HepG2 (cell line): ENCODE data around the gene INF2. TPM values are rescaled to one million over a fixed set of nuclear protein-coding genes. Genes with fewer than 3 reads are reported as not detected.
A peak's percentile ranks its signal among the peaks of the same experiment; 100 is the strongest.

Experiments
- HOXA3 ChIP-seq: sonication (generic); formaldehyde crosslinking; IDR thresholded peaks from 2 replicates; pipeline ENCODE4 v1.5.0; 2020; ENCODE audit warnings: missing genetic modification reagents
- KAT8 ChIP-seq: IDR thresholded peaks from 2 replicates; pipeline ENCODE4 v1.6.1; 2016; ENCODE audit warnings: missing genetic modification reagents, missing compliant biosample characterization
- KDM3A ChIP-seq: IDR thresholded peaks from 2 replicates; pipeline ENCODE4 v1.6.1; 2018; ENCODE audit warnings: low read depth, missing compliant biosample characterization
- KLF9 ChIP-seq: IDR thresholded peaks from 2 replicates; pipeline ENCODE4 v1.6.1; 2016; ENCODE audit warnings: low read depth
- MED1 ChIP-seq: sonication (generic); formaldehyde crosslinking; IDR thresholded peaks from 2 replicates; pipeline ENCODE4 v1.4.0; 2020; ENCODE audit warnings: missing genetic modification reagents
- PAXIP1 ChIP-seq: sonication (generic); formaldehyde crosslinking; conservative IDR thresholded peaks from 2 replicates; pipeline ENCODE4 v1.4.0; 2020; ENCODE audit warnings: mild to moderate bottlenecking, missing genetic modification reagents, moderate library complexity
- POLR2G ChIP-seq: fragments of 200-400 bp; formaldehyde crosslinking; IDR thresholded peaks from 2 replicates; pipeline ENCODE4 v1.6.1; 2018; ENCODE audit warnings: mild to moderate bottlenecking, low read depth, low read length, moderate library complexity
- RBM22 ChIP-seq: fragments of 200-400 bp; formaldehyde crosslinking; optimal IDR thresholded peaks from 2 replicates; pipeline ENCODE3; 2017; ENCODE audit warnings: mild to moderate bottlenecking, low read length, moderate library complexity
- SOX5 ChIP-seq: IDR thresholded peaks from 2 replicates; pipeline ENCODE4 v1.6.1; 2016; ENCODE audit warnings: borderline replicate concordance
- SRSF1 ChIP-seq: fragments of 200-400 bp; formaldehyde crosslinking; optimal IDR thresholded peaks from 2 replicates; pipeline ENCODE3; 2017; ENCODE audit warnings: mild to moderate bottlenecking, low read depth, low read length, moderate library complexity
- SSRP1 ChIP-seq: IDR thresholded peaks from 2 replicates; pipeline ENCODE4 v1.6.1; 2016; ENCODE audit warnings: control low read depth
- TMF1 ChIP-seq: sonication (generic); formaldehyde crosslinking; IDR thresholded peaks from 2 replicates; pipeline ENCODE4 v1.8.1; 2022; ENCODE audit warnings: low read depth, missing genetic modification reagents
- ZNF160 ChIP-seq: sonication (generic); formaldehyde crosslinking; IDR thresholded peaks from 2 replicates; pipeline ENCODE4 v1.8.0; 2022; ENCODE audit warnings: mild to moderate bottlenecking, inconsistent platforms, missing genetic modification reagents
- ZNF549 ChIP-seq: sonication (generic); formaldehyde crosslinking; IDR thresholded peaks from 2 replicates; pipeline ENCODE4 v1.5.0; 2020; ENCODE audit warnings: missing genetic modification reagents
- ZNF580 ChIP-seq: IDR thresholded peaks from 2 replicates; pipeline ENCODE4 v1.6.1; 2016; ENCODE audit warnings: low read depth, borderline replicate concordance
- polyA plus RNA-seq, 8 experiments: library from polyadenylated mRNA; depleted of rRNA in 3 of 8; stranded (reverse) in 7 of 8; unstranded in 1 of 8; fragments of >200 nt; fragmentation: Illumina TruSeq in 4 of 8; extraction: Trizol in 4 of 8; gene quantifications; 2 replicates each; pipeline versions ENCODE4 v1.2.1 to v1.2.3, GENCODE V29; 2011 to 2016; ENCODE audit warnings: low read depth in 4 of 8, missing spikeins in 1 of 8, mixed read lengths in 1 of 8; ENCODE audit not compliant: insufficient read depth in 1 of 8
- total RNA-seq, 5 experiments: library from RNA; depleted of rRNA; stranded (reverse); fragments of >200 nt; fragmentation: Illumina TruSeq; extraction: Trizol; gene quantifications; 2 replicates each; pipeline ENCODE4 v1.2.3, GENCODE V29; 2016; ENCODE audit warnings: low read depth in 1 of 5
- TF ChIP-seq, protein P1 (sequence below): sonication (generic); formaldehyde crosslinking; IDR thresholded peaks from 2 replicates; pipeline ENCODE4 v1.4.0; 2020; ENCODE audit warnings: missing genetic modification reagents
- TF ChIP-seq, protein P2 (sequence below): sonication (generic); formaldehyde crosslinking; IDR thresholded peaks from one replicate; pipeline ENCODE4 v1.5.1; 2020; ENCODE audit warnings: mild to moderate bottlenecking, missing genetic modification reagents; ENCODE audit errors: not compliant biosample characterization

The INF2 gene
- total and polyA plus RNA-seq, 2 of the 13 experiments (the other 11 are each of a cell fraction or from before 2014, with no cell fraction given): 16.4 to 26.4 TPM

GRCh38 chr14:104726600-104727451 is 37.4 kb downstream of the INF2 start (continued):
- TF ChIP-seq PAXIP1 (peak; percentile 81), HOXA3 (CRISPR knock-in tag) (peak; percentile 66; the same call in 1 of the 2 replicates), ZNF549 (CRISPR knock-in tag) (no peak), POLR2G (no peak), MED1 (CRISPR knock-in tag) (peak; percentile 73), KAT8 (CRISPR knock-in tag) (peak; percentile 47; the same call in 1 of the 2 replicates), ZNF160 (CRISPR knock-in tag) (0 out of 2 replicates have a peak, but pooled peaks have one; percentile 55), KDM3A (CRISPR knock-in tag) (0 out of 2 replicates have a peak, but pooled peaks have one; percentile 23), SRSF1 (no peak), KLF9 (no peak), SOX5 (0 out of 2 replicates have a peak, but pooled peaks have one; percentile 30), ZNF580 (CRISPR knock-in tag) (no peak; the same call in 1 of the 2 replicates), TMF1 (CRISPR knock-in tag) (no peak), RBM22 (no peak), SSRP1 (CRISPR knock-in tag) (no peak)
- TF ChIP-seq, protein P1, sequence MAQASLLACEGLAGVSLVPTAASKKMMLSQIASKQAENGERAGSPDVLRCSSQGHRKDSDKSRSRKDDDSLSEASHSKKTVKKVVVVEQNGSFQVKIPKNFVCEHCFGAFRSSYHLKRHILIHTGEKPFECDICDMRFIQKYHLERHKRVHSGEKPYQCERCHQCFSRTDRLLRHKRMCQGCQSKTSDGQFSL (CRISPR knock-in tag): peak; percentile 12; the same call in 1 of the 2 replicates
- TF ChIP-seq, protein P2, sequence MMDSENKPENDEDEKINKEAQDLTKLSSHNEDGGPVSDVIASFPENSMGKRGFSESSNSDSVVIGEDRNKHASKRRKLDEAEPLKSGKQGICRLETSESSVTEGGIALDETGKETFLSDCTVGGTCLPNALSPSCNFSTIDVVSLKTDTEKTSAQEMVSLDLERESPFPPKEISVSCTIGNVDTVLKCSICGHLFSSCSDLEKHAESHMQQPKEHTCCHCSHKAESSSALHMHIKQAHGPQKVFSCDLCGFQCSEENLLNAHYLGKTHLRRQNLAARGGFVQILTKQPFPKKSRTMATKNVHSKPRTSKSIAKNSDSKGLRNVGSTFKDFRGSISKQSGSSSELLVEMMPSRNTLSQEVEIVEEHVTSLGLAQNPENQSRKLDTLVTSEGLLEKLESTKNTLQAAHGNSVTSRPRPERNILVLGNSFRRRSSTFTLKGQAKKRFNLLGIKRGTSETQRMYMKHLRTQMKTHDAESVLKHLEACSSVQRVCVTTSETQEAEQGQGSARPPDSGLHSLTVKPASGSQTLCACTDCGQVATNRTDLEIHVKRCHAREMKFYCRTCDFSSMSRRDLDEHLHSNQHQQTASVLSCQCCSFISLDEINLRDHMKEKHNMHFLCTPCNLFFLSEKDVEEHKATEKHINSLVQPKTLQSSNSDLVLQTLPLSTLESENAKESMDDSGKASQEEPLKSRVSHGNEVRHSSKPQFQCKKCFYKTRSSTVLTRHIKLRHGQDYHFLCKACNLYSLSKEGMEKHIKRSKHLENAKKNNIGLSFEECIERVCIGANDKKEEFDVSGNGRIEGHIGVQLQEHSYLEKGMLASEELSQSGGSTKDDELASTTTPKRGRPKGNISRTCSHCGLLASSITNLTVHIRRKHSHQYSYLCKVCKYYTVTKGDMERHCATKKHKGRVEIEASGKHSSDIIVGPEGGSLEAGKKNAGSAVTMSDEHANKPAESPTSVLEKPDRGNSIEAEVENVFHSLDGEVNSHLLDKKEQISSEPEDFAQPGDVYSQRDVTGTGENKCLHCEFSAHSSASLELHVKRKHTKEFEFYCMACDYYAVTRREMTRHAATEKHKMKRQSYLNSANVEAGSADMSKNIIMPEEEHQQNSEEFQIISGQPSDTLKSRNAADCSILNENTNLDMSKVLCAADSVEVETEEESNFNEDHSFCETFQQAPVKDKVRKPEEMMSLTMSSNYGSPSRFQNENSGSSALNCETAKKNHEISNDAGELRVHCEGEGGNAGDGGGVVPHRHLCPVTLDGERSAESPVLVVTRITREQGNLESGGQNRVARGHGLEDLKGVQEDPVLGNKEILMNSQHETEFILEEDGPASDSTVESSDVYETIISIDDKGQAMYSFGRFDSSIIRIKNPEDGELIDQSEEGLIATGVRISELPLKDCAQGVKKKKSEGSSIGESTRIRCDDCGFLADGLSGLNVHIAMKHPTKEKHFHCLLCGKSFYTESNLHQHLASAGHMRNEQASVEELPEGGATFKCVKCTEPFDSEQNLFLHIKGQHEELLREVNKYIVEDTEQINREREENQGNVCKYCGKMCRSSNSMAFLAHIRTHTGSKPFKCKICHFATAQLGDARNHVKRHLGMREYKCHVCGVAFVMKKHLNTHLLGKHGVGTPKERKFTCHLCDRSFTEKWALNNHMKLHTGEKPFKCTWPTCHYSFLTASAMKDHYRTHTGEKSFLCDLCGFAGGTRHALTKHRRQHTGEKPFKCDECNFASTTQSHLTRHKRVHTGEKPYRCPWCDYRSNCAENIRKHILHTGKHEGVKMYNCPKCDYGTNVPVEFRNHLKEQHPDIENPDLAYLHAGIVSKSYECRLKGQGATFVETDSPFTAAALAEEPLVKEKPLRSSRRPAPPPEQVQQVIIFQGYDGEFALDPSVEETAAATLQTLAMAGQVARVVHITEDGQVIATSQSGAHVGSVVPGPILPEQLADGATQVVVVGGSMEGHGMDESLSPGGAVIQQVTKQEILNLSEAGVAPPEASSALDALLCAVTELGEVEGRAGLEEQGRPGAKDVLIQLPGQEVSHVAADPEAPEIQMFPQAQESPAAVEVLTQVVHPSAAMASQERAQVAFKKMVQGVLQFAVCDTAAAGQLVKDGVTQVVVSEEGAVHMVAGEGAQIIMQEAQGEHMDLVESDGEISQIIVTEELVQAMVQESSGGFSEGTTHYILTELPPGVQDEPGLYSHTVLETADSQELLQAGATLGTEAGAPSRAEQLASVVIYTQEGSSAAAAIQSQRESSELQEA (CRISPR knock-in tag): no peak
